GM12872 (cell line): Measurements from ENCODE around the gene TNS4.

ENCODE experiments used
- CTCF ChIP-seq: IDR thresholded peaks from 3 replicates; pipeline ENCODE4 v1.5.1; 2011; ENCODE audit warnings: low read depth, mild to moderate bottlenecking, low read length, moderate library complexity; ENCODE audit not compliant: insufficient read depth

TNS4 gene

DNA sequence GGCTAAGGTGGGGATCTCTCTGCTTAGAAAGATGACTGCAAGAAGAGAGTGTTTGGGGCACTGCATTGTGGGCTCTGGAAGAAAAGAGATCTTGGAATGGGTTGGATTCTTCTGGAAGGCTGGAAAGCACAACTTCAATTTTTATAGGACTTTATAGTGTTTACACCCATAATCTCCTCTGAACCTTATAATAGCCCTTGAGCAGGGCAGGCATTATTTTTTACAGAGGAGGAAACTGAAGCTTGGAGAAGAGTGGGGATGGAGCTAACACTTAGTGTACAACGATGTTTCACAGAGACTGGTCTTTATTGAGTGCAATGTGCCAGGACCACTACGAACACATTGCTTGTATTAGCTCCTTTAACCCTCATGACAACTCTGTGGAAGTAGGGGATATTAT, 10.4 kb downstream of the TNS4 start:
- TF ChIP-seq CTCF: no peak

DNA sequence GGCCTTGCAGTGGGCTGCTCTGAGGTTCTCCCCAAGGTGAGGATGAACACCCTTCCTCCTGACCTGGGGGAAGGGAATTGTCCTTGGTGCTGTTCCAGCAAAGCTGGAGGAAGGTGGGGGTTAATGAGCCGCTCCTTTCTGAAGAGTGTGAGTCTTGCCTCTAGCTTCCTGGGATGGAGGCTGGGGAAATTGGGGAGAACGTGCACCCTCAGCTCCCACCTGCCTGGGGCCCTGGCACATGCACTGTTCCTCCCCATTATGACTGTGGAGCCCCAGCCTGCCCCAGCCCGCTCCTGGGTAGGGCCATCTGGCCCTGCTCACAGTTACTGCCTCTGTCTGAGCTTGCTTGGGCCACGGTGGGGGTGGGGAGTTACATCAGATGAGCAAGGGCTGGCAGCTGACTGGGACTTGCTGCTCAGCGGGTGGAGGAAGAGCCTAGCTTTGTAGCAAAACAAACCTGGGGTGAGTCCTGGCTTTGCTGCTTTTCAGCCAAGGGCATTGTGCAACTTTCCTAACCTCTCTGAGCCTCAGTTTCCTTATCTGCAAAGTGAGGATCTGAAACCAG, 11.1 kb downstream of the TNS4 start:
- no peak for TF ChIP-seq CTCF

- TF ChIP-seq CTCF: no peak
These were observed 13.9 kb downstream of the TNS4 start for GRCh38 chr17:40487371-40488020.

DNA sequence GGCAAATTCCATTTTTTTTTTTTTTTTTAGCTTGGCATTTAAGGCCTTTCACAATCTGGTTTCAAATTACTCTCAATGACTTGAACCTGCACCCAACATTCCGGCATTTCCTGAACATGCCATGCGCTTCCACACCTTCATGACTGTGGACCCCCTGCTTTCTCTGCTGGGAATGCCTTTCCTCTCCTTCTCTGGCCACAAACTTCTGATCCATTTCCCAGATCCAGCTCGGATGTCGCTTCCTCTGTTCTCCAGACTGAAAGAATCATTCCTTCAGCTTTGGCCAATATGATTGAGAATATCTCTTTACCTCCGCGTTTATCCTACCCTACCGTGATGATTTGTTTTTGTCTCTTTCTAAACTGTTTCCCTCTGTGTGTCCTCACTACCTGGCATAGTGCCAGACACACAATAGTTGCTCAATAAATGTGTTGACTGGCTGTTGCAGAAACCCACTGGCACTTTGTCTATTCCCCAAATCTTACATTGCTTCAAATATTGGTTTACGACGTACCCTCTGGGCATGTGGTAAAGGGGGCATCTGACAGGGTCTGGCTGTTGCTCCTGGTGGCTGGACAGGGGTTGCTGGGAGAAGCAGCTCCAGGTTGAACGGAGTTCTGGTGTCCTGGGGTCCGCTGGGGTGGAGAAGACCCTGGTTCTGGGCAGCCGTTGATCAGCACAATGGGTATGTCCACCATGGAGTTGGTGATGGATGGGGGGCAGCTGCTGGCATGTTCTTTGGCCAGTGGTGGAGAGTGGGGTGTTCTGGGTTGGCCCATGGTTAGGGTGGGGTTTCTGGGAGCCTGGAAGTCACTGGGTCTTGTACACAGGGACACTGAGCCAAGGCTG, 14.7 kb downstream of the TNS4 start:
- TF ChIP-seq CTCF: no peak

- TF ChIP-seq CTCF: no peak
These were observed 15.4 kb downstream of the TNS4 start for GRCh38 chr17:40485851-40486521.

GRCh38 chr17:40484973-40485530, 16.4 kb downstream of the TNS4 start:
- TF ChIP-seq CTCF: no peak
